ENCODE results near the gene NOS3.

NOS3 gene

DNA sequence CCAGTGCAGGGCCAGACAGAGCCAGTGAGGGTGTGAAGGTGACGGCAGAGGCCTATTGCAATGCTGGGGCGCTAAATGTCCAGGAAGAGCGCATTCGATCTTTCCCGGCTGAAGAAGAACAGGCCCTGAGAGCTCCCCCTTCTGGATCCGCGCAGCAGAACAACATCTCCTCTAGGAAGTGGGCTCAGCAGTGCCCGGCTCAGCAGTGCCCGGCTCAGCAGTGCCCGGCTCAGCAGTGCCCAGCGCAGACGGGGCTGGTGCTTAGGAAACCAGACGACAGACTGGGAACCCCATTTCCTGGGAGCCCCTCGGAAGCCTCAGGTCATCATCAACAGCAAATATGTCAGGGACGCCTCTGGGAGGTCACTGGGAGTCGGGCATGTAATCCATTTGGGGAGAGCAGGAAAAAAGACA, 4.7 kb upstream of the NOS3 start:
- Histone ChIP-seq H4K20me1 (ENCODE audit: insufficient read depth, low read length) (no peaks in the 10 kb centered on the region), H3K36me3 (replicated peaks; ENCODE audit: low read depth, low read length) (peaks cover 3% of the 10 kb centered on the region), H3K4me2 (ENCODE audit: low read length) (peak overlapping the region; percentile 55), H3K27me3 (ENCODE audit: low read depth, low read length) (peaks cover 28% of the 10 kb centered on the region), H3K79me2 (ENCODE audit: low read length) (no peaks in the 10 kb centered on the region), H2AFZ (ENCODE audit: low read depth, low read length) (no peak overlapping the region), H3K27ac (ENCODE audit: low read length) (no peak overlapping the region), H3K4me1 (ENCODE audit: low read length) (peaks cover 10% of the 10 kb centered on the region), H3K9ac (ENCODE audit: low read length) (no peak overlapping the region), H3K4me3 (ENCODE audit: low read length) (no peak overlapping the region; the same call in 1 of the 2 replicates), H3K9me3 (ENCODE audit: insufficient read depth, low read length) (peaks cover 9% of the 10 kb centered on the region; the same call in 1 of the 2 replicates)
- TF ChIP-seq, protein P1, sequence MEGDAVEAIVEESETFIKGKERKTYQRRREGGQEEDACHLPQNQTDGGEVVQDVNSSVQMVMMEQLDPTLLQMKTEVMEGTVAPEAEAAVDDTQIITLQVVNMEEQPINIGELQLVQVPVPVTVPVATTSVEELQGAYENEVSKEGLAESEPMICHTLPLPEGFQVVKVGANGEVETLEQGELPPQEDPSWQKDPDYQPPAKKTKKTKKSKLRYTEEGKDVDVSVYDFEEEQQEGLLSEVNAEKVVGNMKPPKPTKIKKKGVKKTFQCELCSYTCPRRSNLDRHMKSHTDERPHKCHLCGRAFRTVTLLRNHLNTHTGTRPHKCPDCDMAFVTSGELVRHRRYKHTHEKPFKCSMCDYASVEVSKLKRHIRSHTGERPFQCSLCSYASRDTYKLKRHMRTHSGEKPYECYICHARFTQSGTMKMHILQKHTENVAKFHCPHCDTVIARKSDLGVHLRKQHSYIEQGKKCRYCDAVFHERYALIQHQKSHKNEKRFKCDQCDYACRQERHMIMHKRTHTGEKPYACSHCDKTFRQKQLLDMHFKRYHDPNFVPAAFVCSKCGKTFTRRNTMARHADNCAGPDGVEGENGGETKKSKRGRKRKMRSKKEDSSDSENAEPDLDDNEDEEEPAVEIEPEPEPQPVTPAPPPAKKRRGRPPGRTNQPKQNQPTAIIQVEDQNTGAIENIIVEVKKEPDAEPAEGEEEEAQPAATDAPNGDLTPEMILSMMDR (IDR thresholded peaks at IDR 0.05; ENCODE audit: low read depth, low read length), result peak; percentile 68
- TF ChIP-seq EZH2phosphoT487 (IDR thresholded peaks at IDR 0.05; ENCODE audit: low read depth), result no peak

- Histone ChIP-seq H3K79me2 (ENCODE audit: low read length) (no peaks in the 10 kb centered on the region), H2AFZ (ENCODE audit: low read depth, low read length) (no peak overlapping the region), H3K27me3 (ENCODE audit: low read depth, low read length) (peaks cover 23% of the 10 kb centered on the region), H3K4me2 (ENCODE audit: low read length) (peak overlapping the region; percentile 55), H4K20me1 (ENCODE audit: insufficient read depth, low read length) (no peaks in the 10 kb centered on the region), H3K4me1 (ENCODE audit: low read length) (peaks cover 10% of the 10 kb centered on the region), H3K9me3 (ENCODE audit: insufficient read depth, low read length) (peaks cover 9% of the 10 kb centered on the region; the same call in 1 of the 2 replicates), H3K27ac (ENCODE audit: low read length) (no peak overlapping the region), H3K36me3 (replicated peaks; ENCODE audit: low read depth, low read length) (peaks cover 3% of the 10 kb centered on the region), H3K4me3 (ENCODE audit: low read length) (no peak overlapping the region), H3K9ac (ENCODE audit: low read length) (no peak overlapping the region)
- no peak for TF ChIP-seq EZH2phosphoT487 (IDR thresholded peaks at IDR 0.05; ENCODE audit: low read depth)
- TF ChIP-seq, protein P1 (IDR thresholded peaks at IDR 0.05; ENCODE audit: low read depth, low read length), result no peak
Observed at GRCh38 chr7:150986556-150986955, 4.3 kb upstream of the NOS3 start.

GRCh38 chr7:150988230-150989226, 2.3 kb upstream of the NOS3 start:
- H3K4me1 ChIP-seq (ENCODE audit: low read length), result peaks cover 10% of the 10 kb centered on the region
- H3K4me2 ChIP-seq (ENCODE audit: low read length), result peak overlapping the region; percentile 85
- H3K4me3 ChIP-seq (ENCODE audit: low read length), result peak overlapping the region; percentile 68
- TF ChIP-seq EZH2phosphoT487 (IDR thresholded peaks at IDR 0.05; ENCODE audit: low read depth), result no peak
- TF ChIP-seq, protein P1 (IDR thresholded peaks at IDR 0.05; ENCODE audit: low read depth, low read length), result peak; percentile 91
- H3K79me2 ChIP-seq (ENCODE audit: low read length), result no peaks in the 10 kb centered on the region
- H4K20me1 ChIP-seq (ENCODE audit: insufficient read depth, low read length), result no peaks in the 10 kb centered on the region
- H2AFZ ChIP-seq (ENCODE audit: low read depth, low read length), result peak overlapping the region; percentile 60; the same call in 1 of the 2 replicates
- H3K9me3 ChIP-seq (ENCODE audit: insufficient read depth, low read length), result peaks cover 9% of the 10 kb centered on the region; the same call in 1 of the 2 replicates
- no peak overlapping the region for H3K9ac ChIP-seq (ENCODE audit: low read length)
- H3K27ac ChIP-seq (ENCODE audit: low read length), result no peak overlapping the region
- peaks cover 3% of the 10 kb centered on the region for H3K36me3 ChIP-seq (replicated peaks; ENCODE audit: low read depth, low read length)
- peaks cover 4% of the 10 kb centered on the region; the same call in 1 of the 2 replicates for H3K27me3 ChIP-seq (ENCODE audit: low read depth, low read length)

- Histone ChIP-seq H3K9ac (ENCODE audit: low read length) (no peak overlapping the region), H3K79me2 (ENCODE audit: low read length) (no peaks in the 10 kb centered on the region), H2AFZ (ENCODE audit: low read depth, low read length) (no peak overlapping the region), H3K4me1 (ENCODE audit: low read length) (peaks cover 10% of the 10 kb centered on the region), H3K27ac (ENCODE audit: low read length) (no peak overlapping the region), H3K4me3 (ENCODE audit: low read length) (no peak overlapping the region), H3K9me3 (ENCODE audit: insufficient read depth, low read length) (peaks cover 9% of the 10 kb centered on the region; the same call in 1 of the 2 replicates), H3K4me2 (ENCODE audit: low read length) (no peak overlapping the region), H3K36me3 (replicated peaks; ENCODE audit: low read depth, low read length) (peaks cover 3% of the 10 kb centered on the region), H3K27me3 (ENCODE audit: low read depth, low read length) (no peaks in the 10 kb centered on the region), H4K20me1 (ENCODE audit: insufficient read depth, low read length) (no peaks in the 10 kb centered on the region)
- TF ChIP-seq, protein P1 (IDR thresholded peaks at IDR 0.05; ENCODE audit: low read depth, low read length), result no peak
- TF ChIP-seq EZH2phosphoT487 (IDR thresholded peaks at IDR 0.05; ENCODE audit: low read depth), result no peak
Observed at GRCh38 chr7:150989456-150989855, 1.4 kb upstream of the NOS3 start.

All from OCI-LY3 (cell line).